ENCODE data around the gene RARRES2. TPM values are rescaled to one million over a fixed set of nuclear protein-coding genes. Genes with fewer than 3 reads are reported as not detected.

Gene RARRES2
- total RNA-seq, 1 donor, result 26.1 TPM

GRCh38 chr7:150369748-150370501 lies 28.5 kb upstream of the RARRES2 start:
- H3K4me1 ChIP-seq (ENCODE audit: insufficient read depth, low read length), result peaks cover 24% of the 10 kb centered on the region
- TF ChIP-seq CTCF (IDR thresholded peaks at IDR 0.05; ENCODE audit: extremely low read depth, low read depth, low read length), result no peak
- peak; percentile 91 for DNase-seq (ENCODE audit: insufficient read length, low spot score, missing footprints)
- H2AFZ ChIP-seq (ENCODE audit: low read length), result peak overlapping the region; percentile 92
- H3K27me3 ChIP-seq (ENCODE audit: insufficient read depth, low read length), result no peaks in the 10 kb centered on the region
- peaks cover 27% of the 10 kb centered on the region for H4K20me1 ChIP-seq (ENCODE audit: insufficient read depth, low read length)
- peaks cover 28% of the 10 kb centered on the region for H3K36me3 ChIP-seq (ENCODE audit: insufficient read depth, low read length)
- H3K27ac ChIP-seq (ENCODE audit: low read depth, low read length), result peak overlapping the region; percentile 86
- H3K79me2 ChIP-seq (ENCODE audit: insufficient read depth, low read length), result peaks cover 51% of the 10 kb centered on the region
- peak overlapping the region; percentile 100 for H3K4me2 ChIP-seq (ENCODE audit: insufficient read depth, low read length)
- H3K9me3 ChIP-seq (ENCODE audit: low read depth, low read length), result no peaks in the 10 kb centered on the region
- peak overlapping the region; percentile 93 for H3K4me3 ChIP-seq (ENCODE audit: insufficient read depth, low read length)

DNA sequence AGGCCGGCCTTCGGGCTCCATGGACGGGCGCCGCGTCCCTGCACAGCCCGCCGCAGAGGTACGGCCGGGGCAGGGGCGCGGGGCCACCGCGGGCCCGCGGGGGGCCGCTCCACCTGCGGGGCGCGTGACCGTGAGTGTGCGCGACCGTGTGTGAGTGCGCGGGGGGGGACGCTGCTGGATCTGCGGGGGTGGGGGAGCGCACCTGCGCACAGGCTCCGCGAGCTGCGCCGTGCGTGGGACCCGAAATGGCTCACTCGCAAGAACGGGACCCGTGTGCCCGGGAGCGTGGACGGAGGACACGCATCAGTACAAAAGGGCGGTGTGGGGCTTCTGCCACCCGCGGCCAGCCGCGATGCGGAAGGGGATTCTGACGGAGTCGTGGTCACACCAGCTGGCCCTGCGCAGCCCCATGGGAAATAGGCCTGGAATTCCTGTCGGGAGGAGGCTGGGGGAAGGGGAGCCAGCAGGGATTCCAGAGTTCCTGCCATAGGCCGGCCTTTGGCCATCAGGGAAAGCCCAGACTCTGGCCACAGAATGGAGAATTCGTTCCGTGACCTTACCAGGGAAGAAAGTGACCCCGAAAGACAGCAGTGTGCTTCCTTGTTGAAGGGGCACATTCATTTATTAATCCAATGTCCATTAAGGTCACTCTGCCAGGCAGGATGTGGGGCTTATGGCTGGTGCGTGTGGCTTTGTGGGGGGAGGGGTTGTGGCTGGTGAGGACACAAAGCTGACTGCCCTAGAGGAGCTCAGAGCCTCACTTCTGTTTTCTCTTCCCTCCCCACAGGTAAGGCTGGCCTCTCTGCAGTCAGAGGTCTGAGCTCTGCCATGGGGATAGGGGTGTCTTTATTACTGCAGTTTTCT lies 27.7 kb upstream of the RARRES2 start:
- Histone ChIP-seq H3K79me2 (ENCODE audit: insufficient read depth, low read length) (peaks cover 46% of the 10 kb centered on the region), H3K9me3 (ENCODE audit: low read depth, low read length) (no peaks in the 10 kb centered on the region), H3K4me2 (ENCODE audit: insufficient read depth, low read length) (peak overlapping the region; percentile 100), H2AFZ (ENCODE audit: low read length) (peak overlapping the region; percentile 92), H3K27me3 (ENCODE audit: insufficient read depth, low read length) (no peaks in the 10 kb centered on the region), H3K4me3 (ENCODE audit: insufficient read depth, low read length) (peak overlapping the region; percentile 93), H3K36me3 (ENCODE audit: insufficient read depth, low read length) (peaks cover 23% of the 10 kb centered on the region), H4K20me1 (ENCODE audit: insufficient read depth, low read length) (peaks cover 27% of the 10 kb centered on the region), H3K27ac (ENCODE audit: low read depth, low read length) (peak overlapping the region; percentile 86), H3K4me1 (ENCODE audit: insufficient read depth, low read length) (peaks cover 24% of the 10 kb centered on the region)
- peak; percentile 98 for DNase-seq (ENCODE audit: insufficient read length, low spot score, missing footprints)
- TF ChIP-seq CTCF (IDR thresholded peaks at IDR 0.05; ENCODE audit: extremely low read depth, low read depth, low read length), result no peak

DNA sequence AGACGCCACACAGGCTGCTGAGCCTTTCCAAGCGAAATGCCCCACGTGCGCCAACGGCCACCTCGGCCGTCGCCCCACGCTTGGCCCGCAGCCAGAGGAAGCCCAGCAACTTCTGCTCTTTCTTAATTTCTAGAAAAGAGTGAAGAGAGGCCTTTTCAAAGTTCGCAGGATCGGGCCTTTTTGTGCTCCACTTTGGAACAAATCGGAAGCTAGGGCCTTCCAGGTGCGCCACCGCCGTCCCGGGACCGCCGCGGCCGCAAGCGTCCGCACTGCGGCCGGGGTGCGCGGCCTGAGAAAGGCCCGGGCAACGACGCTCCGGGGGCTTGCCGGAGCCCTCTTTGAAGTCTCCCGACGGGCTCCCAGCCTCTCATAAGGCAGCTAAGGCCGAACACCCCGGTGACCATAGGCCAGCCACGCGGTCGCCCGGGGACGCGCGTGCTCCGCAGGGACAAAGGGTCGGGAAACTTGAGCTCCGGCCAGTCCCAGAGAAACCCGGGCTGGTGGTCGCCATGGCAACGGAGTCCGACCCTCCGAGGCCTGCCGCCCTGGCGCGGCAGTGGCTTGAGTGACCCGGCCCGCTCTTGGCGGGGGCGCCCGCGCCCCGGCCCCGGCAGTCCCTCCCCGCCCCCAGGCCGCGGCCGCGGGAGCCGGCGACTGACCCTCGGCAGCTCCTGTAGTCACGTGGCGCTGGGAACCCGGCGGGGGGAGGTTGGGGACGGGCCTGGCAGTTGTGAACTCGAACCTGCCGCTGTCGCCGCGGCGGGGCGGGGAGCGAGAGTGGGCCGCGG lies 26.9 kb upstream of the RARRES2 start, which contains the start of gene REPIN1:
REPIN1 (plus strand) TSS at position 727 of the 788 bp plus-strand sequence. CDS start 890 bp downstream, outside the sequence.
- peak within 1 kb of the TSS; percentile 86 for H3K27ac ChIP-seq (ENCODE audit: low read depth, low read length)
- no peak for TF ChIP-seq CTCF (IDR thresholded peaks at IDR 0.05; ENCODE audit: extremely low read depth, low read depth, low read length)
- H3K9me3 ChIP-seq (ENCODE audit: low read depth, low read length), result no peaks in the 10 kb centered on the region
- peak within 1 kb of the TSS; percentile 92 for H2AFZ ChIP-seq (ENCODE audit: low read length)
- peaks cover 37% of the 10 kb centered on the region for H3K79me2 ChIP-seq (ENCODE audit: insufficient read depth, low read length)
- peaks cover 24% of the 10 kb centered on the region for H3K4me1 ChIP-seq (ENCODE audit: insufficient read depth, low read length)
- peak; percentile 98 for DNase-seq (ENCODE audit: insufficient read length, low spot score, missing footprints)
- H3K4me3 ChIP-seq (ENCODE audit: insufficient read depth, low read length), result peak within 1 kb of the TSS; percentile 93
- H4K20me1 ChIP-seq (ENCODE audit: insufficient read depth, low read length), result peaks cover 24% of the 10 kb centered on the region
- peaks cover 17% of the 10 kb centered on the region for H3K36me3 ChIP-seq (ENCODE audit: insufficient read depth, low read length)
- H3K27me3 ChIP-seq (ENCODE audit: insufficient read depth, low read length), result no peaks in the 10 kb centered on the region
- peak within 1 kb of the TSS; percentile 100 for H3K4me2 ChIP-seq (ENCODE audit: insufficient read depth, low read length)
